Activated CD4-positive, alpha-beta T cell treated with anti-CD3 and anti-CD28 coated beads, Interleukin-2, amount 50 U/mL, for 16 hours (primary cell): Measurements from ENCODE around the gene ASTN2.

Experiments used
- DNase-seq: peaks from one replicate; pipeline ENCODE4 v3.0.0-alpha.2; 2020

Gene ASTN2

DNA sequence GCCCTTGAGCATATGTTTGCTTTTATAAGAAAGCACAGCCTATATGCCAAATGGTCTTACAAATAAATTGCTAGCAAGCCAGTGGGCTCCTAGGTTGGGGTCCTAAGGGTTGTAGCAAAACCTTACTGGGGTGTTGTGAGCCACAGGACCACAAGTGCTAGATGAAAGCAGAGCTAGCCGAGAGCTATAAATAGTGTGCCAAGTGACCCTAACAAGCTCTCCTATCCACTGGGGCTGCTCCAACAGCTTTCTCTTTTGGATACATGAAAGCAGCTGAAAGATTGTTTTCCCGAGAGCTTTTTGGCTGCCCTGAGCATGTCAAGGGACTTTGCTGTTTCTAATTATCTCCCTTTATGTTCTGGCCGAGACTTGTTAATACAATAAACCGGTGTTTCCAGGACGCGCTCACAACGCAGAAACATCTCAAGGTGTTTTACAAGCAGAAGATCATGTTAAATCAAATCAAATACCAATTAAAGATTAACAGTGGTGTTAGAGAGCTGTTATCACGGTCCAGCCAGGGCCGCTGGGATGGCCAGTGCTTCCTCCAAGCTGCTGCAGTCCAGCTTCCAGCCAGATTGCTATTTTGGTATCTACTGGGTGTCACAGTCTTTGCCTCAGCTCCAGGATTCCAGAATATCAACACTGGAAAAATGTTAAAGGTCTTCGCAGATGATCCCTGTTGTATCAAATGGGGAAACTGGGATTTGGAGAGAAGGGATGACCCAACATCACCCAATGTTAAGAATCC, 351.0 kb downstream of the ASTN2 start:
- no peak for DNase-seq

DNA sequence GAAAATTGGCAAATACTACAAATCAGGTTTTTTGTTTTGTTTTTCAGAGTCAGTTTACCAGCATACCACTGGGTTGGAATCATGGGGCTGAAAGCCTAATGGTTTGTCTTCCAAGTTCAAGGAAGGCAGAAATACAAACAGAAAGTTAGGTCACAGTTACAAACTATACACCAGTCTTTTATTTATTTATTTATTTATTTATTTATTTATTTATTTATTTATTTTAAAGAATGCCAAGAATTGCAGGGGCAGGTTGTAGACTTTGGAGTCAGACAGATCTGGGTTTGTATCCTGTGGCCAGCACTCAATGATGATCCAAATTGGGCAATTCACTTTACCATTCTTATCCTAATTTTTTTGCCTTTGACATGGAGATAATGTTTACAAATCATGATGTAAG, 353.9 kb downstream of the ASTN2 start:
- no peak for DNase-seq

DNA sequence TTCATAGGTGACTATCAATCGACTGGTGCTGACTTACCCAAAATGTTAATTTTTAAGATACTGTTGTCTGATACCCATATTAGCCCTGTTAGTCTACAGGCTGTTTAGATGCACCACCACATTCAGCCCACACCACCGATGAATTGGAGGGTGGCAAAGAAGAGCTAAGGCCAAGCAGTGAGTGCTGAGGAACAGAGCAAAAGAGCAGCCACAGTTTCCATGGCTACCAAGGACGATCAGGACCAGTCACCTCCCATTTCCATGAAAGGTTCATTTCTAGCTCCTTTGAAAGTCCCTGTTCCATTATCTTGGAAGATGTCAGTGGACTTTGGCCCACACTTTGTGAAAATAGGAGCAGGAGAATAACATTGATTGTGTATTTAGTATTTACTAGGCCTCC, 364.9 kb downstream of the ASTN2 start:
- no peak for DNase-seq

DNA sequence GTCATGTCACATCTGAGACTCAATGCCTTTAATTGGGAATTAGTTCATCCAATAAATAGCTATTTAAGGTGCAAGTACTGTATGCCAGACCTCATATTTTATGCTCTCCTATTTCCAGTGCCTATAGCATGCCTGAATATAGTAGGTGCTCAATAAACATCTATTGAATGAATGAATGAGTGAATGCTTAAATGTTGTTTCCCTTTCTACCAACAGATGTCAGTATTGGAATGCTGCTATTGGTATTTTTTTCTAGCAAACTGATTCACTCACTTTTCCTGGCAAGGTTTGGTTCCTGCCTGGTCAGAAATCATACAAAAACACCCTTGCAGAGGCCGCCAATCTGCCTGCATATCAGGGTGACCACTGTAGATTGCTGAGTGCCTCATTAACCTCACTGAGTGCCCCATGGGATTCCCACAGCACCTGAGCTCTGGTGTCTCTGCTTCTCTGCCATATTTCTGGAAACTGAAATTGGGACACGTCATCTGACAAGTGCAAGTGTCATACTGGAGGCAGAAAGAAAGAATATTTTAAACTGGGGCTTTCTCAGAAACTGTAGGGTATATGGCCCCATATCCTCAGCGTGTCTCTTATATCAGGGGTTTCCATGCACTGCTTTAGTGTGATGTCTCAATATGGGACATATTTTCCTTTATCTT, 368.1 kb downstream of the ASTN2 start:
- no peak for DNase-seq

DNA sequence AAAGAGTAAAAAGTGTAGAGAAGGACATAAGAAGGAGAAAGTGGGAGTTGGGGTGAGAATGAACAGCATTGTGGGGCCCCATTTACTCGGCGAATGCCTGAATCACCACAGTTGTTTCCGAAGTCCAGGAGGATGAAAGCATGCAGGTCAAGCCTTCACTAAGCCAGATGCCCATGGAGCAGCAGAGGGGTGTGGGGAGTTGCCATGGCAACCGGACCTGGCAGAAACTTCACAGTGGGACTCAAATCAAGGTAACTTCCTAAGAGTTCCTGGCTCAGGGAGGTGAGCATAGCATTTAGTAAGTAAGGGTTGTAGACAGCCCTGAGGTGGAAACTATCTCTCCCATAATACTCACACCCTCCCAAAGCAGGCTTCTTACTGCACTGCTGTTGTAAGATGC, 370.6 kb downstream of the ASTN2 start:
- no peak for DNase-seq

DNA sequence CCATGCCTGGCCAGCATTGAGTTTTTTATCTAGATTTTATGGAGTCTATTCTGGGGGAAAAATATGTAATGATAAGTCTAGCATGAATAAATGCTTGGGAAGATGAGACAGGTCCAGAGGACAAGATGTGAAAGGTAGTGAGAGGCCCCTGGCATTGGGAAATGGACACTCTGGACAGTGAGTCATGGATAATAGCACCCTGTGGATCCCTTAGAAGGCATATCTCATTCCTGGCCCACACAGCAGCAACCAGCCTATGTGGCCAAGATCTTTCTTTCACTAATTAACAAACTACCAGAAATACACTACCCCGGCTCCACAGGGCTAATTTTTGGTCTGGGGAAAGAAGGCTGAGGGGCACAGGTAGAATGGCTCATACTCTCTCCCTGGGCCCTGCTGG, 371.7 kb downstream of the ASTN2 start:
- no peak for DNase-seq

DNA sequence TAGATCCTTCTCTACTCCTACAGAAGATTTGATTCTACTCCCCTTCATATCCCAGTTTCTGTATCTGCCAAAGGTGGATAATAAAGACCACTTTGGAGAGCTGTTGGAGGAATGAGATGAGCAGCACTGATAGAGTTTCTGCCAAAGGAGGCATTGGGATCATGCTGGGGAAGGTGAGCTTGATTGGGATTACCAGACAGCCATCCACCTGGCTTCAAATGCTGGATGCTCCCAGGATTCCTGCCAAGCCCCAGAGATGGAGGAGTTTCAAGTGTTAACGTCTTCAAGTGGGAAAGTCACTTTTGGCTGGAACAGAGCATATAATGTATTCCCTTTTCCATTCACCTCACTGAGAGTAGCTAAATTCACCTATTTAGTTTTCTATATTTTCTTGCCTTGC, 379.3 kb downstream of the ASTN2 start:
- no peak for DNase-seq

DNA sequence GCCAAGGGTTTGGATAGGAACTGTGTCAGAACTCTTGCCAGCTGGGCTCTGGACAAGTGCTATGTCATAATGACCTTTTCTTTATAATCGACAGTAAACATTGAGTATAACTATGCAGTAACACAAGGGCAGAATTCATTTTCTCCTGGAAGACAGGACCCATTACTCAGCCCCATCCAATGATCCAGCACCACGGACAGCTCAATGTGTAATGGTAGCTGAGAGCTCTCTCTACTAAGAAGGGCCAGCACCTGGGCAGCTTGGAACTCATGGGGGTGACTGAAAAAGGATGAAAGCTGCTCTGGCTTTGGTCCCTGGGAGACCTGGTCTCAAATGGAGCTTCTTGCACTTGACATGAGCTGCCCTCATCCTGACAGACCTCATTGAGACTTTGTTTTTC, 380.0 kb downstream of the ASTN2 start:
- peak; percentile 2 for DNase-seq

DNA sequence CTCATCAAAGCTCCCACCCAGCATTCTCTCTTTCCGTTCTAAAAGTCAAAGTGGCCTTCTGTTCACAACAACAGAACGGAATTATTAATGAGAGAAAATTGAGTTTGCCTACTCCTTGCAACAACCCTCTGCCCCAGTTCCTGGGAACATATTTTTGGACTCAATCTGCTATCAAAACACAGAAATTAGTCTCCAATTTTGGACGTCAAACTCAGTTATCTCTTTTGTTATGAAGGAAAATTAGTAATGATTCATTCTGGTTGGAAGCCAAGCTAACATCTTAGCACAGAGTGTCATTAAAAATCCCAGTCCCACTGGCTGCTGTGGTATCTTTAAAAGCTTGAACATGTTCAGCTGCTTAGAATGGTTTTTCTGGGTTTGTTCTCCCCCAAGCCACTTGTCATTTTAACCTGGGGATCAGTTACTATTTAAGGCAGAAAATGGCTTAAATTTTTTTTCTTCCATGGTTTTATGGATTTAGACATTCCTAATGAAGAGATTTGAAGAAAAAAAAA, 384.5 kb downstream of the ASTN2 start:
- DNase-seq, result no peak

DNA sequence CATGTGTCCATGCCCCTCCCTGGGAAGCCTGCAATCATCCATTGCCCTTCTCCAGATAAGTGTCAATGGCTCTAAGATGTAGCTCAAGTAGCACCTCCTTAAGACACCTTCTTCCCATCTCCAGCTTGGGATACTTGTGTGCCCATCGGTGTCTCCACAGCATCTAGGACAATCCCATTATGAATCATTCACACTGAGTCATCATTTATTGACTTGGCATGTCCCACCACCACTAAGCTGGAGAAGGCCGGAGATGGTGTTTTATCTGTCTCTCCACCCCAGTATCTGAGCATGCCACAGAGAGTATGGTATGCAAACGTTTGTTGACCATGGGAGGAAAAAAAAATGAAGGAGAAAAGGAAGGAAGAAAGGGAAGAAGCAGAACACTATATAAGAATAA, 385.5 kb downstream of the ASTN2 start:
- DNase-seq, result no peak

DNA sequence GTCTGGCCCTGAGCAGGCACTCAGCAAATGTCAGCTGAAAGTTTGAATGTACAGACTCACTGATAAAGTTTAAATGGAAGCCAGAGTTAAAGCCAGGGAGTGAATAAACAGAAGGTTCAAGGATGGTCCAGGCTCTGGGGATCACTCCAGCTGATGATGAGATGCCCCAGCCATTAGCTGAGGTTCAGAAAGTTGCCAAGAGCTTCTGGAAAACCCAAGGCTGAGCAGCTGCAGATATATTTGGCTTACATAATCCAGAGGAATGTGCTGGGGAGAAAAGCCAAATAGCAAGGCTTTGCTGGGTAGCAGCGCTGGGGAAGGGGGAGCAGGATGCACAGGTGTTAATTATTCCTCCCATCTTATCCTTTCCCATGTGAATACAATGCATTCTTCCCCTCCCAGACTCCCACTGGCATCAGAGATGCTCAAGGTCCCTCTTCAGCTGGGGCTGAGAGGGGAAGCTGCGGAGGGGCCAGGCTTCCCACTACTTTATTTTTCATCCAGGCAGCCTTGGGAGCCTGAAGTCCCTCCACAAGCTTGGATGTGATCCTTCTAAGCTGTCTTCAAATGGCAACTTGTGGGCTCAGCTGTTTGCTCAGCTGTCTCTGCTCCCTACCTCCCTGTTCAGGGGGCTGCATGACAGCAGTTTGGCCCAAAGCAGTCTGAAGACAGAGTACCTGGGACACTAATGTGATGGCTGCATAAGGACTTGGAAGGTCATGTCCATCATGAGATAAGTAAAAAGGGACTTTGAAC, 386.6 kb downstream of the ASTN2 start:
- no peak for DNase-seq

DNA sequence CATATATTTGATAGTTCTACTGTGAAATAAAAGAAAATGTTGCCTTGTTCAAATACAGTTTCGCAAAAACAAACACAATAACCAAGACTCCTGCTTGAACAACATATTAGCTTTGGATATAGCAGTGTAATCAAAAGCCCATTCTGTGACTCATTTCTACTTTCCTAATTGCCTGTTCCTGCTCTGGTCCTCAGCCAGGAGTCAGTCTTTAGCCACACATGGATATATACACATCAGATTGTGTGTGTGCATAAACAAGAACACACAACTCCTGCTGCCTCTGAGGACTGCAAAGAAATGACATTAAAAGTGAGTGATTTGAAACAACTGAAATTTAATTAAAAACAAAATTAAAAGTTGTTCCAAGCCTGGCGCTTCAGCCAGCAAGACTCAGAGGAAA, 393.0 kb downstream of the ASTN2 start:
- no peak for DNase-seq

DNA sequence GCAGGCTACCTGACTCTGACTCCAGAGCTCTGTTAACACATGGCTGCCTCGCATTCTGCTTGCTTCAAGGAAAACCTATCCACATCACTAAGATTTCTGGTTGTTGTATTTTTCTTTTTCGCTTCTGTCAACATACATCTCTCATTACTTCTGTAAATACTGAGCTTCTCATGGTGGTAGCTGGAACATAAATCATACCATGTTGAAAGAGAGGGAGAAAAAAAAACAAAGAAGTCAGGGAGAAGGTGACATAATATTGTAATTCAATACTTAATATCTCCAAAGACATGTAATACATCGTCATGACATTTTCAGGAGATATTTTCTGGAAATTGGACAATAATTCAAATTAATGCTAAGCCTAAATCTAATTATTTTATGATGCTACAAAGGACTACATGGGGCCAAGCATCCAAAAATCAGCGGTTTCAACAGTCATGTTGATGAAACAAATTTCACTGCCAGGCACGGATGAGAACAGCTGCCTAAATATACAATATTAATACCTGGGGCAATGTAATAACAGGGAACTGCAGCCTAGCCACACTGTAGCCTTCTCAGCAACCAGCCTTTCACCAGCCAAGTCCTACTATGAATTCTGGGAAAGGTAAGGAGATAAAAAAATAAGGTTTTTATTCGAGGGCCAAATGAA, 395.8 kb downstream of the ASTN2 start:
- DNase-seq, result no peak

DNA sequence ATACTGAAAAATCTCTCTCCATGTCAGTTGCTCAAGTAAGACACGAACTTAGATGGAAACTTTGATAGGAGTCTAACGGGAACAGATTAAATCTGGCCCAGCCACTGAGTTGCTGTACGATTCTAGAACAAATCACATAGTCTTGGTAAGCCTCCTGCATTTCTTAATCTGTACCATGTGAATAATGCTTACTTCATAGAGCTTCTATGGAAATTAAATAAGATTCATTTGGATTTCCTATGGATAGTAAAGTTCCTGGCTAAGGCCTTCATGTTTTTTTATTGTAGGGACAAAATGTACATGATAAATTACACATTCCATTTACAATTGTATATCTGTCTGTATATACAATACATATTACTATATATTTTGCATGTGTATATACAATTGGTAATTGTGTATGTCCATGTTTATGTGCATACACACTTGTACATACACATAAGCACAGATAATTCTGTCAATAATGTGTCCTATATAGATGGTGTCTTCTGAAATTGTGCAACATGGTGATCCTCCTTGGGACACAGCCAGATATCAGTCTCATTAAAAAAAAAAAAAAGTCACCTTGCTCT, 397.4 kb downstream of the ASTN2 start:
- no peak for DNase-seq

DNA sequence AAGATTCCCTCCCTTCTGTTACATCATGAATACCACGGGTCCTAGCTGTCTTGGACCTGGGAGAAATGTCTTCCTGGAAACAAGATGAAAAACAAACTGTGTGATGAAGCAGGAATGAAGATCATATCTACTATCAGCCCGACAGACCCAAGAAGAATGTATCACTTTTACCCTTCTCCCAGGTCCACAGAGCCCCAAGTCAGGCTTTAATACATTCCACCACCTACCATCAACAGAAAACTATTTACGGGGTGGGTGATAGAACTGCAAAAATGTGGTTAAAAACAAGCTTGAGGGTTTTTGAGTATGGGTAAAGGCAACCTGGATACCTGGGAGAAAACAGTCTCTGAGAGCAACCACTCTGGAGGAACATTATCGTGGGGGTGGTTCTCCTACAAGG, 400.8 kb downstream of the ASTN2 start:
- DNase-seq, result no peak

DNA sequence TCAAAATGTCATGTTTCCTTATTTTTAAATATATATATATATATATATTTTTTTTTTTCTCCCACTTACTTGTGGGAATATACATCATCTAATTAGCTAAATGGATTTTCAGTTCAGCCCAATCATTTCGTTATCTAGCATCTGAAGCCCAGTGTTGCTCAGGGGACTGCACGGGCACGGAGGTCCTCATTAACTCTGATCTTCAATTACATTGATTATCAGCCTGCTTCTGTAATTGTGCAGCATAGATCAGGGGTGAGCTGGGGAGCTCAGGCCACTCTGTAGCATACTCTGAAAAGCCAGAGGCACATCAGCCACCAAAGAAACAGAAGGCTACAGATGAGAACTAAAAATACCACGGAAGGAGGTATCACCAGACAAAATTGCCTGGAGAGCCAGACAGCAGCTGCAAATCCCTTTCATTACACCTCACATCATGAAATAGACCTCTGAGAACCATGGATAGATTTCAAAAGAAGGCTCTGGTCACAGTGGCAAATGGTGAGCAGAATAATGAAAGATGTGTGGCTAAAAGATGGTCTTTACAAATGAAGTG, 401.3 kb downstream of the ASTN2 start:
- no peak for DNase-seq

DNA sequence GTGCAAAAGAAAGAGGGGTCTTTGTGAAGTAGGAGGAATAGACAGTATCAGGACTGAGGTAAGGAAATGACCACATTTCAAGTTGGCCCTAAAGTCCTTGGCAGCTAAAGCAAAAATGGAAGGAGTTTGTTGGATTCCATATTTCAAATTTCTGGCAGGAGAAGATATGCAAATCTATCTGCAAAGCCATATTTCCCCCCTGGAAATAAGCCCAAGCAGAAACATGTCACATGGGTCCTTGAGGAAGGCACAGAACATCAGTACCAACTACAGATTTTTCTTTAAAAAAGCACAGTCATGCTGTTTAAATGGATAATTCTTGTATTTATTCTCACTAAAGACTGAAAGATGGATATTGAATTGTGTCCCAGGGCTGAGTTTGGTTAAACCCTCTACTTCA, 404.8 kb downstream of the ASTN2 start:
- DNase-seq, result no peak

DNA sequence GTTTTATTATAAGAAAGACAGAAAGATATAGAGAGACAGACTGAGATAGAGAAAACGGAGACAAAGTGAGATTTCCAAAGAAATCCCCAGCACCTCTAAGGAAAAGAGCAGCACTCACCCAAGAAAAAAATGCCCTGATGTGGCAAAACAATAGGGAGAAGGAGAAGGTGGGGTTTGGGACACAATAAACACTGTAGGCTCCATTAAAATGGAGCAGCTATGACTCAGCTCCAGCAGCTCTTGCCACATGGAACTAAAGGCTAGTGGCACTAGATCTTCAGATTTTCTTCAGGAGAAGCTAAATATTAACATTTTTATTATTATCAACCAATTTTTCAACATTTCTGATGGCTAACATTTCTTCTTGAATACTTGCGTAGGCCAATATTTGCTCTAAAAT, 406.0 kb downstream of the ASTN2 start:
- no peak for DNase-seq

DNA sequence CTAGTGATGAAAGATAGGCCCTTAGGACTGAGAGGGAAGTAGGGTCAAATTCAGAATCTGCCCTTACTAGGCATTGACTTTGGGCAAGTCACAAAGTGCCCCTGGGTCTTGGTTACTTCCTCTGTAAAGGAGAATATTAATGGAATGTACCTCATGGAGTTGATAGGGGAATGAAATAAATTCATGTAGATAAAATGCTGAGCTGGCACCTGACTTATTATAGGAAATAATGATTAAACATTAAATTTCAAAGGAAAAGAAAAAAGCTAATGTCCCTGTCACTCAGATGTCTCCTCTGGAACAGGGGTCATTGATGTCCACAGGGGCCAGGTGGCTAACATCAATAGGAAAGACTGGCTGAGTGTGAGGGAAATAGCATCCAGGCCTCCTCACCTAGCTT, 406.4 kb downstream of the ASTN2 start:
- no peak for DNase-seq

DNA sequence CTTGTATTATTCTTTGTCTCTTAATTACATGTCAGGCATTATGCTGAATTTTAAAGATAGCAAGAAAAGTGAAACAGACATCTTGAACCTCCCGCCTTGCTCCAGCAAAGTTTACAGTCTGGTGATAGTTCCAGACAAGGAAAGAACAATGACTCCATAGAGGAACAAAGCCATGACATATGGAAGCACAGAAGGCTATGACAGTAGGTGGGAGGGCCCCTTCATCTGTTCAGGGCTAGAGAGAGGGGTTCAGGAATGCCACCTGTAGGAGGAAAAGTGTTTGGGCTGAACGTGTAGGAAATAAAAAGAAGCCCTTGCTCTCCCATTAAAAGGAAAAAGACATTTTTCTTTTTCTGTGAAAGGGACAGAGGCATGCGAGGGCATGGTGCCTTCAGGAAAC, 412.2 kb downstream of the ASTN2 start:
- no peak for DNase-seq

DNA sequence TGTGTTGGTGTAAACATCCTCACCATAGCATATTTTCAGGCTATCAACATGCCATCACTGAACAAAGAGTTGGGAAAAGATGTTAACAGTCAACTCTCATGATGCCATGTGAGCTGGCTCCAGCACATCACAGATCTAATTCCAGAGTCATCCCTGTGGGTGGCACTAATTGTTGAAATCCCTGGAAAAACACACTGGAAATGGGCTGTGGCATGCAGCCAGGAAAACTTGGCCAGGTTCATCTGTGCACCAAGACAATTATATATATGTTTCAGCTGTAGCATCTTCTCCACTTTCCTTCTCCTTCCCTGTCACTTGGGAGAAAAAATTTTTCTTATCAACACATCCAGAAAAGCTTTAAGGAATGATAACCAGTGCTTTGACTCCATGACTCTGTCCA, 414.0 kb downstream of the ASTN2 start:
- no peak for DNase-seq

DNA sequence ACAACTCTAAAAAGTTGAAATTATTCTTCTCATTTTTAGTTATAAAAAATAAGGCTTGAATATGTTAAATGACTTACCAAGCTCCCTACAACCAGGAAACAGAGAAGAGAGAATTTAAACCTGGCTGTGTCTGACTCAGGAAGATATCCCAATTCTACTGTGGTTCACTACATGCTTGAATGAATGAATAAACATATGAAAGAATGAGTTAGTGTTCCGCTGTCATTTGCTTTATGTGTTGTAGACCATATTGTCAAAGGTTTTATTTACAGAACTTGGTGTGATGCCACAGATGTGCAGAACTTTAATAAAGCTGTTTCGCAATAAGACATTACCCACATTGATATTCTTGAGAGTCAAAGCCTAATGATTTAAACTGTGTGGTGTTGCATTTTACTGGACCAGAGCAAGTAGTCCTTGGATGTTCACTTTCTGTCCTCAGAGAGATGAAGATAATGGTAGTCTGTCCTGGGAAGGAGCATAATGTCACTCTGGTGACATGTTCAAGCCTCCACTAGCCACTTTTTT, 414.6 kb downstream of the ASTN2 start:
- no peak for DNase-seq

DNA sequence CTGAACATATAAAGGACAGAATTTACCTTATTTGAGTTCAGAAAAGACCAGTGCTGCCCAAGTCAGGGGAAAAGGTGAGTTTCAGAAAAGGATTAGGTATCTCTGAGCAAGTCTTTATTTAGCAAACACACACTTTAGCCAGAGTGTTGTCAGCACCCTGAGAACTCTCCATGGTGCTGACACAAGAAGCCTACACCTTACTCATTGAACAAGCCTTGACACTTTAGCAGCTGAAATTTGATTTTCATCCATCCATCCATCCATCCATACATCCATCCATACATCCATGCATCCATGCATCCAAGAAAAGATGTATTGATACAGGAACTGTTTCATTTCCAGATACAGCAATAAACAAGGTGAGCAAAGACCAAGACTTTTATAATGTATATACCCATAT, 416.6 kb downstream of the ASTN2 start:
- no peak for DNase-seq
